ENCODE data around the gene CYP21A2. TPM values are rescaled to one million over a fixed set of nuclear protein-coding genes. Genes with fewer than 3 reads are reported as not detected.
"Not testable (repeated sequence)": the region's sequence is repeated elsewhere in the genome, so short reads cannot be mapped to it uniquely, and the experiment has no call there.

Gene CYP21A2
- total RNA-seq, 1 donor from 2014 or later = not detected

DNA sequence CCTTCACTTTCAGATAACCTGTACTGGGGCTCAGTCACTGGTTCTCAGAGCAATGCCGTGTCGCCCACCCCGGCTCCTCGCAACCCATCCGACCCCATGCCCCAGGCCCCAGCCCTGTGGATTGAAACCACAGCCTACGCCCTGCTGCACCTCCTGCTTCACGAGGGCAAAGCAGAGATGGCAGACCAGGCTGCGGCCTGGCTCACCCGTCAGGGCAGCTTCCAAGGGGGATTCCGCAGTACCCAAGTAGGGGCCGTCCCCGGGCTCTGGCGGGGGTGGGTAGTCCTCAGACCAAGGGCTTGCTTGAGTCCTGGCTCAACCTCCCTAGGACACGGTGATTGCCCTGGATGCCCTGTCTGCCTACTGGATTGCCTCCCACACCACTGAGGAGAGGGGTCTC, 8.7 kb upstream of the CYP21A2 start:
- DNase-seq (ENCODE audit: low spot score) = not testable (repeated sequence)

DNA sequence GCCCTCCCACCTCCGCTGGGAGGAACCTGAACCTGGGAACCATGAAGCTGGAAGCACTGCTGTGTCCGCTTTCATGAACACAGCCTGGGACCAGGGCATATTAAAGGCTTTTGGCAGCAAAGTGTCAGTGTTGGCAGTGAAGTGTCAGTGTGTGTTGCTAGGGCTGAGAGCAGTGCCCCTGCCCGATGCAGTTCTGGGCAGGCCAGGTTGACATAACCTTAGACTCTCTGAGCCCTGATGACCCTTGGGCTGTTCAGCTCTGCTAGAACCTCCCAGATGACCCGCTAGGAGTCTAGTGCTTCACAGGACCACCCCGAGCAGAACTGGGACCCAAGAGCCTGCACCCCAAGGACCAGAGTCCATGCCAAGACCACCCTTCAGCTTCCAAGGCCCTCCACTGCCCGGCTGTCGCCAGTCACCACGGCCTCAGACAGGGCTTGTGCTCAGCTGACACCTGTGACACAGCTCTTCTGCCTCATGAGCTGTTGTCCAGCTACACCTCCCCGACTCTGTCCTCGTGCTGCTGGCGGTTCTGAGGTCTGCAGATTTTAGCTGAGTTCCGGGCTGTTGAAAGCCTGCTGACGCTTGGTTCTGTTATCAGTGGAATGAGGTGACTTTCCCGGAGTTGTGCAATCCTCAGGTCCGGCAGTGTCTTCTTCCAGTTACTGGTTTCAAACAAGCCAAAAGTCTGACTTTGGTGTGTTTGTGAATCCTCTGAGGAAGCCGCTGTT, 2.8 kb upstream of the CYP21A2 start:
- not testable (repeated sequence) for DNase-seq (ENCODE audit: low spot score)

DNA sequence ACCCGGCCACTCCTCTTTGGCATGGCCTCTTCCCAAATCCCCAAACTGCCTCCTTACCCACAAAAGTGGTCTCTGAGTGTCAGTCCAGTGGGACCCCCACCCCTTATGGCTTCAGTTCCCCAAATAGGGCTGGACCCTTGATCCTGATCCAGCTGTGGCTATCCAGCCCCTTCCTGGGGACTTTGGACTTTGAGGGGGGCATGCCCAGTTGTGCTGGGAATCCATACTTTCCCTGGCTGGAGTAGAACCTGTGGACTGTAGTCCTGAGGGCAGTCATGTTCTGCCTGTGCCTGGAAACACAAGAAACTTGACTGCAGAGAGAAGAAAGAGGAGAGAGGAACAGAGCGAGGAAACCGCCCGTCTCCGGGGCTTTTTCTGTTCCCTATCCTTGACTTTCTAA, 1.1 kb upstream of the CYP21A2 start:
- not testable (repeated sequence) for DNase-seq (ENCODE audit: low spot score)

DNA sequence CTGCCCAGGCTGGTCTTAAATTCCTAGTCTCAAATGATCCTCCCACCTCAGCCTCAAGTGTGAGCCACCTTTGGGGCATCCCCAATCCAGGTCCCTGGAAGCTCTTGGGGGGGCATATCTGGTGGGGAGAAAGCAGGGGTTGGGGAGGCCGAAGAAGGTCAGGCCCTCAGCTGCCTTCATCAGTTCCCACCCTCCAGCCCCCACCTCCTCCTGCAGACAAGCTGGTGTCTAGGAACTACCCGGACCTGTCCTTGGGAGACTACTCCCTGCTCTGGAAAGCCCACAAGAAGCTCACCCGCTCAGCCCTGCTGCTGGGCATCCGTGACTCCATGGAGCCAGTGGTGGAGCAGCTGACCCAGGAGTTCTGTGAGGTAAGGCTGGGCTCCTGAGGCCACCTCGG, 663 bp downstream of the CYP21A2 start:
- not testable (repeated sequence) for DNase-seq (ENCODE audit: low spot score)

DNA sequence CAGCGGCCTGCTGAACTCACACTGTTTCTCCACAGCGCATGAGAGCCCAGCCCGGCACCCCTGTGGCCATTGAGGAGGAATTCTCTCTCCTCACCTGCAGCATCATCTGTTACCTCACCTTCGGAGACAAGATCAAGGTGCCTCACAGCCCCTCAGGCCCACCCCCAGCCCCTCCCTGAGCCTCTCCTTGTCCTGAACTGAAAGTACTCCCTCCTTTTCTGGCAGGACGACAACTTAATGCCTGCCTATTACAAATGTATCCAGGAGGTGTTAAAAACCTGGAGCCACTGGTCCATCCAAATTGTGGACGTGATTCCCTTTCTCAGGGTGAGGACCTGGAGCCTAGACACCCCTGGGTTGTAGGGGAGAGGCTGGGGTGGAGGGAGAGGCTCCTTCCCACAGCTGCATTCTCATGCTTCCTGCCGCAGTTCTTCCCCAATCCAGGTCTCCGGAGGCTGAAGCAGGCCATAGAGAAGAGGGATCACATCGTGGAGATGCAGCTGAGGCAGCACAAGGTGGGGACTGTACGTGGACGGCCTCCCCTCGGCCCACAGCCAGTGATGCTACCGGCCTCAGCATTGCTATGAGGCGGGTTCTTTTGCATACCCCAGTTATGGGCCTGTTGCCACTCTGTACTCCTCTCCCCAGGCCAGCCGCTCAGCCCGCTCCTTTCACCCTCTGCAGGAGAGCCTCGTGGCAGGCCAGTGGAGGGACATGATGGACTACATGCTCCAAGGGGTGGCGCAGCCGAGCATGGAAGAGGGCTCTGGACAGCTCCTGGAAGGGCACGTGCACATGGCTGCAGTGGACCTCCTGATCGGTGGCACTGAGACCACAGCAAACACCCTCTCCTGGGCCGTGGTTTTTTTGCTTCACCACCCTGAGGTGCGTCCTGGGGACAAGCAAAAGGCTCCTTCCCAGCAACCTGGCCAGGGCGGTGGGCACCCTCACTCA, 1.4 kb downstream of the CYP21A2 start:
- DNase-seq (ENCODE audit: low spot score) = not testable (repeated sequence)

DNA sequence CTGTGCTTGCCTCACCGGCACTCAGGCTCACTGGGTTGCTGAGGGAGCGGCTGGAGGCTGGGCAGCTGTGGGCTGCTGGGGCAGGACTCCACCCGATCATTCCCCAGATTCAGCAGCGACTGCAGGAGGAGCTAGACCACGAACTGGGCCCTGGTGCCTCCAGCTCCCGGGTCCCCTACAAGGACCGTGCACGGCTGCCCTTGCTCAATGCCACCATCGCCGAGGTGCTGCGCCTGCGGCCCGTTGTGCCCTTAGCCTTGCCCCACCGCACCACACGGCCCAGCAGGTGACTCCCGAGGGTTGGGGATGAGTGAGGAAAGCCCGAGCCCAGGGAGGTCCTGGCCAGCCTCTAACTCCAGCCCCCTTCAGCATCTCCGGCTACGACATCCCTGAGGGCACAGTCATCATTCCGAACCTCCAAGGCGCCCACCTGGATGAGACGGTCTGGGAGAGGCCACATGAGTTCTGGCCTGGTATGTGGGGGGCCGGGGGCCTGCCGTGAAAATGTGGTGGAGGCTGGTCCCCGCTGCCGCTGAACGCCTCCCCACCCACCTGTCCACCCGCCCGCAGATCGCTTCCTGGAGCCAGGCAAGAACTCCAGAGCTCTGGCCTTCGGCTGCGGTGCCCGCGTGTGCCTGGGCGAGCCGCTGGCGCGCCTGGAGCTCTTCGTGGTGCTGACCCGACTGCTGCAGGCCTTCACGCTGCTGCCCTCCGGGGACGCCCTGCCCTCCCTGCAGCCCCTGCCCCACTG, 2.3 kb downstream of the CYP21A2 start:
- not testable (repeated sequence) for DNase-seq (ENCODE audit: low spot score)

DNA sequence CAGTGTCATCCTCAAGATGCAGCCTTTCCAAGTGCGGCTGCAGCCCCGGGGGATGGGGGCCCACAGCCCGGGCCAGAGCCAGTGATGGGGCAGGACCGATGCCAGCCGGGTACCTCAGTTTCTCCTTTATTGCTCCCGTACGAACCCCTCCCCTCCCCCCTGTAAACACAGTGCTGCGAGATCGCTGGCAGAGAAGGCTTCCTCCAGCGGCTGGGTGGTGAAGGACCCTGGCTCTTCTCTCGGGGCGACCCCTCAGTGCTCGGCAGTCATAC, 2.8 kb downstream of the CYP21A2 start:
- DNase-seq (ENCODE audit: low spot score) = not testable (repeated sequence)

DNA sequence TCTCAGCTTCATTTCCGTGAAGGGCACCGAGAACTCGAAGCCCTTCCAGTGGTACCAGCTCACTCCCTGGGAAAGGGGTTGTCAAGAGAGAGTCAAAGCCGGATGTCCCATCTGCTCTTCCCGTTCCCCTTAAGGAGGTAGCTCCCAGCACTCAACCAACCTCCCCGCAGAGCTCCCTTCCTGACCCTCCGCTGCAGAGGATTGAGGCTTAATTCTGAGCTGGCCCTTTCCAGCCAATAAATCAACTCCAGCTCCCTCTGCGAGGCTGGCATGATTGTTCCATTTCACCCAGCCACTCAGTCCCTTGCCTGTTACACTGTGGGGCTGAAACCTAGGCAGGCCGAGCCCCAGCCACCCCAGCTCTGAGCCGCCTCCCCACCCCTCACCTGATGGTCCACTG, 3.2 kb downstream of the CYP21A2 start:
- not testable (repeated sequence) for DNase-seq (ENCODE audit: low spot score)

DNA sequence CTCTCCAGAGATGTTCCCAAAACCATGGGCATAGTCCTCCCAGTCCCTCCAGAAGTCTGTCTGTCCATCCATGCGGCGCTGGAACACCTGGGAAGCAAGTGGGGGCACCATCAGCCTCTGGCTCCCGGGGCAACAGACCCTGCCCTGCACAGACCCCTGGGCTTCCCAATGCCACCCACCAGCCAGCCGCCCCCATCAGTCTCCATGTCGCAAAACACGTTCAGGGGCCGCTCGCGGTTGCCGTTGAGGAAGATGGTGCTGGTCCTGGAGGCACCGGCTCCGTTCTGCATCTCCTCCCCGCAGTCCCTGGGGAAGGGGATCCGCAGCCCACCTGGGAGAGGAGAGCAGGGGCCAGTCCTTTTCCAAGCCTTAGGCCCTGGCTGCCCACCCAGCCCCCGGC, 4.1 kb downstream of the CYP21A2 start:
- not testable (repeated sequence) for DNase-seq (ENCODE audit: low spot score)

DNA sequence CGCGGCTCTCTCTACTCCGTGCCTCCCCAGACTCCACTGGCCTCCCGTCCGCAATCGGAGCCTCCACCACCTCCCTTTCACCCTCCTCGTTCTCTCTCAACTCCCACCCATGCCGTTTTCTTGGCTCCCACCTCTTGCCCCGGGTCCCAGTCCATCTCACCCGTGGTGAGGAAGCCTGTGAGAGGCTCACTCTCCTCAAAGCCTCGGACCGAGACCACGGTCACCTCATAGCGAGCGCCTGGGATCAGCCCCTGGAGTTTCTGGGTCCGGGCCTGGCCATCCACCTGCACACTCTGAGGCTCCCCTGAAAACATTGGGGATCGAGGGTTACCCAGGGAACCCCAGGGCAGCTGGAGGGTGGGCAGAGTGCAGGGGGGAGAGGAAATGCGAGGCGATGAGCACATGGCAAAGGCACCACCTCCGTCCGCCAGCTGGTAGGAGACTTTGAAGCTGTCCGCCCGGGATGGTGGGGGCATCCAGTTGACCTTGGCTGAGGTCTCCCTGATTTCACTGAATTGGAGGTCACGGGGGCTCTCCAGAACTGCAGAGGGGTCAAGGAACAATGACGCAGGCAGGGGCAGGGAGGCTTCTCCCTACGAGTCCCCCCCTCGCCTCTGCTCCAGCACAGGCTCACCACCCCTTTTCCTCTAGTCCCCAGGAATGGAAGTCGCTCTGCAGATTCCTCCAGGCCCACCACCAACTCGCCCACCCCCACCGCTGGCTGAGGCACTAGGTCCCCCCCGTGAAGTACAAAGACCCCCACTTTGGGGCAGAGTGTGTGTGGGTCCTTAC, 5.6 kb downstream of the CYP21A2 start:
- not testable (repeated sequence) for DNase-seq (ENCODE audit: low spot score)

DNA sequence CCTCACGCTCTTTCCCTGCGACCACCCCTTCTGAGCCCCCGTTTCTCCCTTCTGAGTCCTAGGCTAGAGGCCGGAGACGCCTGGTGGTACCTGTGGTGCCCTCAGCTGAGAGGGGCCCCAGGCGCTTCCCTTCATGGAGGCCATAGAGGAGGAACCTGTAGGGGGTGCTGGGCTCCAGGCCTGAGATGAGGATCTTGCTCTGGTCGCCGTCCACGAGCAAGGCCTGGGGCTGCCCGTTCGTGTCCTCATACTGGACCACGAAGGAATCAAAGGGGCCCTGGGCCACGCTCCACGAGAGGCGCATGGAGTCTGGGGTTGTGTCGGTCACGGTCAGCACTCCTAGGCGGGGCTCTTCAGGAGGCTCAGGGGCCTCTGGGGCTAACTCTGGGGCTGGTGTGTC, 6.7 kb downstream of the CYP21A2 start:
- not testable (repeated sequence) for DNase-seq (ENCODE audit: low spot score)

DNA sequence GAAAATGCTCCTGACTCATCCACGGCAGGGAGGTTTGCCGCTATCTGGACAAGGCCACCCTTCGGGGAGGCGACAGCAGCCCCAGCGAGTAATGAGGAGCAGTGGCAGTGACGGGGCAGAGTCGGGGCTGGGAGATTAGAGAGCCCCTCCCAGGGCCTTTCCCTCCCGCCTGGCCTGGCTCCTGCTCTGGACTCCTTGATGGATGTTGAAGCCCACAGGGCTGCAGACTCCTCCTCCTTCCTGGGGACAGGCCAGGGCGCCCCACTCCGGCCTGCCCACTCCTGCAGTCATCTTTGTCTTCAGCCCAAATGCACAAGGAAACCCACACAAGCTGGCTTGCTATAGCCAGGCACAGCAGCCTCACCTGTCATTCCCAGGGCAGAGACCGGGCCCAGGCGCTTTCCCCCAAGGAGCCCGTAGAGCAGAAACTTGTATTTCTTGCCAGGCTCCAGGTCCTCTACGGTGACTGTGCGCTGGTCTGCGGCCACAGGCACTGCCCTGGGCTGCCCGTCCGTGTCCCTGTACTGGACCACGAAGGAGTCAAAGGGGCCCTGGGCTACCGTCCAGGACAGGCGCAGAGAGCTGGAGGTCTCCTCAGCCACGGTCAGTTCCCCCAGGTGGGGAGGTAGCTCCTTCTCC, 7.7 kb downstream of the CYP21A2 start:
- no peak for DNase-seq (ENCODE audit: low spot score)

DNA sequence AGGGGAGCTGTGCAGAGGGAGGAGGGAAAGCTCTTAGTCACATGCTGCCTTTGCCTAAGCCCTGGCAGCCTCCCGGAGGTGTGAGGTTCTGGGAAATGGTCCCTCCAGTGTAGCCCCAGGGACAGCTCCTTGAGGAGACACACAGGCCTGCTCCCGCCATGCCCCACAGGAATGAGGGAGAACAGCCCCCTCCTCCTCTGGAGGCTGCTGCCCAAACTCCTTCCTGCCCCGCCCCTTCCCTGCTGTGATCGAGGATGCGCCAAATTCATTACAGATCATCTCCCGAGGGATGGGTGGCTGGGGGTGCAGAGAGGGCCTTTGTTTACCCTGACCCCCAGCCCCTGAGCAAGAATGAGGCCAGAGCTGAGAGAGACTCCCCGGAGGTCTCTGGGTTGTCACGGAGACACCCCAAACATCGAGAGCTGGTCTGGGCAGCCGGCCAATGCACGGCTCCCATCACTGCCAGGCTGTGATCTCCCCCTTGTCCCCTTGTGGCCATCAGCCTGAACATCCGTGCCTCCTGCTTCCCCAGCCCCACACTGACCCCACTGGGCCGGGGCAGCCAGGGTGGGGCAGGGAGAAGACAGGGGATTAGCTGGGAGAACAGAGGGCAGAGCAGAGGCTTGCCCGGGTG, 8.4 kb downstream of the CYP21A2 start:
- DNase-seq (ENCODE audit: low spot score) = peak; percentile 12

DNA sequence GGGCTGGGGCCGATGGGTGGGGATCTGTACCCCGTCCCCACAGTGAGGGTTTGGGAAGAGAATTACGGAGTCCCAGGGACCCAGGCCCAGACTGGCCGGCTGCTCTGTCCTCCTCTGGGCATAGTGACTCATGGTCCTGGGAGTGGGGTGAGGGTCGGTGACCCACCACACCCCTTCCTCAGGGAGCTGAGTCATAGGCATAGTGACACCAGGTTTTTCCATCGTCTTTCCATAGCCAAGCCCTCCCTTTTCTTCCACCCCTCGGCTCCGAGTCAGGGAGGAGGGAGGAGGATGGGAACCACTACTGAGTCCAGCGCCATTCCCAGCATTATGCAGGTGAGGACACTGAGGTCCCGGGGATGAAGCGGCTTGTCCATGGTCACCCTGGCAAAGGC, 8.9 kb downstream of the CYP21A2 start:
- peak; percentile 24 for DNase-seq (ENCODE audit: low spot score)

DNA sequence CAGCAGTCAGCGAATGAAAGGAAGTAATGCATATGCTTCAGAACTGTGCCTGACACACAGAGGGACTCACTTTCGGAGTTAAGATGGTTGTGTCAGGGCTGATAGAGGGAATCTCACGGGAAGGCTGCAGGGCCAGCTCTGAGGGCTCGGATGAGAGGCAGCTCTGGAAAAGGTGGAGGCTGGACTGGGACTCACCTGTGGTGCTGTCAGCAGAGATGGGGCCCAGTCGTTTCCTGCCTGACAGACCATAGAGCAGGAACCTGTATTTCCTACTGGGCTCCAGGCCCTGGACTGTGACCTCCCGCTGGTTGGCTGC, 9.3 kb downstream of the CYP21A2 start:
- DNase-seq (ENCODE audit: low spot score) = no peak

DNA sequence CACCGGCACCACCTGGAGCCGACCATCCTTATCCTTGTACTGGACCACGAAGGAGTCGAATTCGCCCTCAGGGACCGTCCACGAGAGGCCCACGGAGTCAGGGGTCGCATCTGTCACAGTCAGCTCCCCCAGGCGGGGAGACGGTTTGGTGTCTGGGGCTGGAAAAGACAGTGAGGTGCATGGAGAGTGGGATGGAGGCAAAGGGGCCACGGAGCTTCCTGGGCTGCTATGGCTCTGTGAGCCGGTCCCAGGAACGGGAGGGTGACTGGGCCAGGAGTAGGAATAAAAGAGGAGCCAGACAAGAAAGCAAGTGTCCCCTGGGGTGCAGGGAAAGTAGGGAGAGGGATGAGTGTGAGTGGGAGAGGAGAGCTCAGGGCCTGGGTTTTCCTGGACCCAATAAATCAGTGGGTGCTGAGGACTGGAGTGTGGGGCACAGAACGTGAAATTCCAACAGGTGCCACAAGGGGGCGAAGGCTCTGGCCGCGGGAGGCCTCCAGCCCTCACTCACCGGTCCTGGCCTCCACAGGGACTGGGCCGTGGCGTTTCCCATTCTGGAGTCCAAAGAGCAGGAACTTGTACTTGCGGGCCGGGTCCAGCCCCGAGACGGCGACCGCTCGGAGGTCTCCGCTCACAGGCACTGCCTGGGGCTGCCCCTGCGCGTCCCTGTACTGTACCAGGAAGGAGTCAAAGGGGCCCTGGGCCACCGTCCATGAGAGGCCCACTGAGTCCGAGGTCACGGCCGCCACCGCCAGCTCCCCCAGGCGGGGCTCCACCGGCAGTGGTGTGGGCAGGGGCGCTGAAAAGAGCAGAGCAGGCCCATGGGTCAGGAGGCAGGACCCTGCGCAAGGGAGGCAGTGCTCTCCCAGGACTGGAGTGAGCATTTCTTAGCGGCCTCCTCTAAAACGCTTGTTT, 9.9 kb downstream of the CYP21A2 start:
- peak; percentile 44 for DNase-seq (ENCODE audit: low spot score)

DNA sequence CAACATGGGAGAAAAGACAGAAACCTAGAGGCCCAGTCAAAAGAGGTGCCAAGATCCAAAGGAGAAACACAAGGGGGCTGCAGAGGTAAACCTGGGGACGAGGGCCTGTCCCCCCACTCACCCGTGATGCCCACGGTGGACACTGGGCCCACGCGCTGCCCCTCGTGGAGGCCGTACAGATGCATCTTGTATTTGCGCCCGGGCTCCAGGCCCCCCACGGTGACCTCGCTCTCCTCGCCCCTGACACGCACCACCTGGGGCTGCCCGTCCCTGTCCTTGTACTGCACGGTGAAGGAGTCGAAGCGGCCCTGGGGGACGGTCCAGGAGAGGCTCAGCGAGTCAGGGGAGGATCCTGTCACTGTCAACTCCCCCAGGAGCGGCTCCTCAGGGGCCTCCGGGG, 10.9 kb downstream of the CYP21A2 start:
- not testable (repeated sequence) for DNase-seq (ENCODE audit: low spot score)

DNA sequence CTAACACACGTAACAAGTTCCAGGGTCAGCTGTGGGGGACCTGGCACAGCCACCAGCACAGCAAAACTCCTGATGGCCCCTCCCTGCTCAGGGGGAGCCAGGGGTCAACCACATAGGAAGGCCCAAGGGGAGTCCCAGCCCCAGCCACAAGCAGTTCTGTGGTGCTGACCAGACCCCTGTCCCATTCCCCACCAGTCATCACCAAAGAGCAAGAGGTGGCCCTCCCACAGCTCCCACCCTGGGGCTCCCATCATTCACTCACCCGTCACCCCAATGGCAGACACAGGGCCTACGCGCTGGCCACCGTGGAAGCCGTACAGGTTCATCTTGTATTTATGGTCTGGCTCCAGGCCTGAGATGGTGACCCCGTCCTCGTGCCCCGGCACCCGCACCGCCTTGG, 11.5 kb downstream of the CYP21A2 start:
- DNase-seq (ENCODE audit: low spot score) = not testable (repeated sequence)

DNA sequence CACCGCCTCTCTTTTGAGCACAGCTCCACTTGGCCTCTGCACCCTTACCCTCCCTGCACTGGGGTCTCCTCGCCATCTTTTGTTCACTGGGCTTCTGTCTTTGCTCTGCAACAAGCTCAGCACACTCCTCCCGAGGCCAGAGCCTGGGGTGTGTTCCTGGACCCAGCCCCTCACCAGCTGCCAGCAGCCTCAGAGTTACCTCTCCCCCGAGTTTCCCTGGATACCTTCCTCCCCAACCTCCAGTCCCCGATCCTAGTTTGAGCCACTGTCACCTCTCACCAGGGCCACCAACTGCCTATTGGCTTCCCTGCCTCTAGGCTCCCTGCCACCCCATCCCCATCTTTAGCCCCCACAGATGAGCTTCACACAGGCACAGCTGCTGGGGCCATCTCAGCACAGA, 12.3 kb downstream of the CYP21A2 start:
- DNase-seq (ENCODE audit: low spot score) = no peak
